ENCODE results near the gene AFF1. TPM values are rescaled to one million over a fixed set of nuclear protein-coding genes. Genes with fewer than 3 reads are reported as not detected.

Gene AFF1
- polyA plus RNA-seq, 1 donor (not counting 4 experiments of a cell fraction or from before 2014, with no cell fraction given): 14.4 TPM

- no peak overlapping the region for H3K27ac ChIP-seq (ENCODE audit: control insufficient read depth, insufficient read depth, low read length)
- DNase-seq (ENCODE audit: low read depth, low spot score) (no peak), FAIRE-seq (no peak)
- TF ChIP-seq, protein P1, sequence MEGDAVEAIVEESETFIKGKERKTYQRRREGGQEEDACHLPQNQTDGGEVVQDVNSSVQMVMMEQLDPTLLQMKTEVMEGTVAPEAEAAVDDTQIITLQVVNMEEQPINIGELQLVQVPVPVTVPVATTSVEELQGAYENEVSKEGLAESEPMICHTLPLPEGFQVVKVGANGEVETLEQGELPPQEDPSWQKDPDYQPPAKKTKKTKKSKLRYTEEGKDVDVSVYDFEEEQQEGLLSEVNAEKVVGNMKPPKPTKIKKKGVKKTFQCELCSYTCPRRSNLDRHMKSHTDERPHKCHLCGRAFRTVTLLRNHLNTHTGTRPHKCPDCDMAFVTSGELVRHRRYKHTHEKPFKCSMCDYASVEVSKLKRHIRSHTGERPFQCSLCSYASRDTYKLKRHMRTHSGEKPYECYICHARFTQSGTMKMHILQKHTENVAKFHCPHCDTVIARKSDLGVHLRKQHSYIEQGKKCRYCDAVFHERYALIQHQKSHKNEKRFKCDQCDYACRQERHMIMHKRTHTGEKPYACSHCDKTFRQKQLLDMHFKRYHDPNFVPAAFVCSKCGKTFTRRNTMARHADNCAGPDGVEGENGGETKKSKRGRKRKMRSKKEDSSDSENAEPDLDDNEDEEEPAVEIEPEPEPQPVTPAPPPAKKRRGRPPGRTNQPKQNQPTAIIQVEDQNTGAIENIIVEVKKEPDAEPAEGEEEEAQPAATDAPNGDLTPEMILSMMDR (optimal IDR thresholded peaks at IDR 0.05 in 1 of 3, IDR thresholded peaks at IDR 0.05 in 1 of 3, conservative IDR thresholded peaks at IDR 0.05 in 1 of 3; ENCODE audit: extremely low read depth in 1 of 3, insufficient read depth in 2 of 3, low read length in 3 of 3): no peak
- no peaks in the 10 kb centered on the region for H3K9me1 ChIP-seq (ENCODE audit: control insufficient read depth, extremely low read depth, insufficient read depth, low read length)
- no peaks in the 10 kb centered on the region for H3K9me3 ChIP-seq (ENCODE audit: control insufficient read depth, low read depth, low read length)
- H3K79me2 ChIP-seq (ENCODE audit: control insufficient read depth, insufficient read depth, low read length): no peaks in the 10 kb centered on the region
- H3K27me3 ChIP-seq (ENCODE audit: control insufficient read depth, extremely low read depth, insufficient read depth, low read length): no peaks in the 10 kb centered on the region
- H3K9ac ChIP-seq (ENCODE audit: control insufficient read depth, extremely low read depth, insufficient read depth, low read length): no peak overlapping the region
- H3K4me1 ChIP-seq (ENCODE audit: control insufficient read depth, extremely low read depth, insufficient read depth, low read length): peaks cover 4% of the 10 kb centered on the region
- H3K4me3 ChIP-seq (ENCODE audit: control insufficient read depth in 2 of 3, extremely low read depth in 1 of 3, insufficient read depth in 2 of 3, low read depth in 1 of 3, low read length in 3 of 3): no peak overlapping the region
- H3K36me3 ChIP-seq (ENCODE audit: control insufficient read depth in 2 of 2, extremely low read depth in 1 of 2, insufficient read depth in 2 of 2, low read length in 2 of 2): no peaks in the 10 kb centered on the region
- no peaks in the 10 kb centered on the region for H4K20me1 ChIP-seq (ENCODE audit: control insufficient read depth, extremely low read depth, insufficient read depth, low read length)
- H3K4me2 ChIP-seq (ENCODE audit: control insufficient read depth, extremely low read depth, insufficient read depth, low read depth, low read length): no peak overlapping the region
- no peak overlapping the region for H2AFZ ChIP-seq (ENCODE audit: control insufficient read depth, low read length)
- dilution Hi-C loops (cut with MboI; ENCODE audit: extremely low pct_ligation_motif_present, low sequenced_read_pairs): no loop called here
Measured at GRCh38 chr4:86908251-86908657, 26.6 kb upstream of the AFF1 start.

GRCh38 chr4:86909546-86910295, 25.1 kb upstream of the AFF1 start:
- Histone ChIP-seq H3K9me3 (ENCODE audit: control insufficient read depth, low read depth, low read length) (no peaks in the 10 kb centered on the region), H3K4me1 (ENCODE audit: control insufficient read depth, extremely low read depth, insufficient read depth, low read length) (peaks cover 4% of the 10 kb centered on the region), H2AFZ (ENCODE audit: control insufficient read depth, low read length) (no peak overlapping the region), H3K9ac (ENCODE audit: control insufficient read depth, extremely low read depth, insufficient read depth, low read length) (no peak overlapping the region), H3K27me3 (ENCODE audit: control insufficient read depth, extremely low read depth, insufficient read depth, low read length) (no peaks in the 10 kb centered on the region), H4K20me1 (ENCODE audit: control insufficient read depth, extremely low read depth, insufficient read depth, low read length) (no peaks in the 10 kb centered on the region), H3K4me2 (ENCODE audit: control insufficient read depth, extremely low read depth, insufficient read depth, low read depth, low read length) (no peak overlapping the region), H3K79me2 (ENCODE audit: control insufficient read depth, insufficient read depth, low read length) (no peaks in the 10 kb centered on the region), H3K36me3 (ENCODE audit: control insufficient read depth in 2 of 2, extremely low read depth in 1 of 2, insufficient read depth in 2 of 2, low read length in 2 of 2) (no peaks in the 10 kb centered on the region), H3K9me1 (ENCODE audit: control insufficient read depth, extremely low read depth, insufficient read depth, low read length) (no peaks in the 10 kb centered on the region), H3K4me3 (ENCODE audit: control insufficient read depth in 2 of 3, extremely low read depth in 1 of 3, insufficient read depth in 2 of 3, low read depth in 1 of 3, low read length in 3 of 3) (no peak overlapping the region), H3K27ac (ENCODE audit: control insufficient read depth, insufficient read depth, low read length) (no peak overlapping the region)
- FAIRE-seq (no peak), DNase-seq (ENCODE audit: low read depth, low spot score) (no peak)
- TF ChIP-seq, protein P1 (optimal IDR thresholded peaks at IDR 0.05 in 1 of 3, IDR thresholded peaks at IDR 0.05 in 1 of 3, conservative IDR thresholded peaks at IDR 0.05 in 1 of 3; ENCODE audit: extremely low read depth in 1 of 3, insufficient read depth in 2 of 3, low read length in 3 of 3): no peak
- TF ChIP-seq EZH2 (IDR thresholded peaks at IDR 0.05; ENCODE audit: low read length): no peak
- dilution Hi-C loops (cut with MboI; ENCODE audit: extremely low pct_ligation_motif_present, low sequenced_read_pairs): no loop called here

Measured in keratinocyte (primary cell).